ENCODE data around the gene SLC22A16. TPM values are rescaled to one million over a fixed set of nuclear protein-coding genes. Genes with fewer than 3 reads are reported as not detected.

Gene SLC22A16
- total RNA-seq, 4 donors from 2014 or later, result not detected

DNA sequence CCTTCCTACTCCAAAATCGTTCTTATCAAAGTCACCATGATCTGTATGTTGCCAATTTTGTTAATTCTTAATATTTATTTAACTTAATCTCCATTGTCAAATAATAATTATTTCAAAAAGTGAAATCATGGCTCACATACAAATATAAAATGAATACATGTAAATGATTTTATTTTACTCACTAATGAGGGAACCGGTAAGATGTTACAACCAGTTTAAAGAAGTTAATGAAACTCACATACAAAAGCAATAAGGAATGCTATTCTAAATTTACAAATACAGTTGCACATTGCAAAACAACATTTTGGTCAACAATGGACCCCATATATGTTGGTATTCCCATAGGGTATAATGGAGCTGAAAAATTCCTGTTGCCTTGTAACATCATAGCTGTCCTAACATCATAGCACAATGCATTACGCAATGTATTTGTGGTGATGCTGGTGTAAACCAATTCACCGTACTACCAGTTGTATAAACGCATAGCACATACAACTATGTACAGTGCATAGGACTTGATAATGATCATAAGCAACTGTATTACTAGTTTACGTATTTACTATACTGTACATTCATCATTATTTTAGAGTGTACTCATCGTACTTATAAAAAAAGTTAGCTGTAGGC lies 6.5 kb upstream of the SLC22A16 start:
- Histone ChIP-seq H3K9me3 (peaks cover 0 to 9% (median 0%) of the 10 kb centered on the region in 4 donors), H3K36me3 (no peaks in the 10 kb centered on the region), H3K4me3 (no peak overlapping the region), H3K27ac (no peak overlapping the region), H3K27me3 (no peaks in the 10 kb centered on the region), H3K4me1 (no peaks in the 10 kb centered on the region)
- DNase-seq (ENCODE audit: low spot score in 2 of 2), result no peak
- WGBS, 2 donors, result 86 to 89% methylated on average over 7 of the region's 7 CpGs
- TF ChIP-seq CTCF (IDR thresholded peaks at IDR 0.05) (no peak), EP300 (IDR thresholded peaks at IDR 0.05) (no peak), POLR2A (IDR thresholded peaks at IDR 0.05) (no peak)

DNA sequence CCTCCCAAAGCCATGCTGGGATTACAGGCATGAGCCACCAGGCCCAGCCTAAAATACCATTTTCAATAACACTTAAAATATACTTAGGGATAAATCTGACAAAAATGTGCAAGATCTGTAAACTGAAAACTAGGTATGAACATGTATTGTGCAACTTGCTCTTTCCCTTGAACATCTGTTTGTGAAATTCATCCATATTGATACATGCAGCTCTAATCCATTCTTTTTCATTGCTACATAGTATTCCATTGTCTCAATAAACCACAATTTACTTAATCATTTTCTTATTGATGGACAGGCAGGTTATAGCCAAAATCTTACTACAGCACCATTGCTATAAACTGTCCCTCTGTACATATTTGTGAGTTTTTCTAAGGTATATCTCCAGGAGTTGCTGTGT lies 4.7 kb upstream of the SLC22A16 start:
- Histone ChIP-seq H3K4me1 (peaks cover 0 to 9% (median 0%) of the 10 kb centered on the region in 4 donors), H3K36me3 (no peaks in the 10 kb centered on the region), H3K27me3 (peaks cover 0 to 9% of the 10 kb centered on the region in 2 donors), H3K9me3 (peaks cover 0 to 9% (median 0%) of the 10 kb centered on the region in 4 donors), H3K4me3 (no peak overlapping the region), H3K27ac (no peak overlapping the region)
- no peak for TF ChIP-seq EP300 (IDR thresholded peaks at IDR 0.05)
- TF ChIP-seq POLR2A (IDR thresholded peaks at IDR 0.05), result no peak
- TF ChIP-seq CTCF (IDR thresholded peaks at IDR 0.05), result no peak
- DNase-seq (ENCODE audit: low spot score in 2 of 2), result no peak

- peak in 1 of 2 donors; percentile 35 for DNase-seq (ENCODE audit: low spot score in 2 of 2)
- H3K36me3 ChIP-seq, result no peaks in the 10 kb centered on the region
- H3K27ac ChIP-seq, result no peak overlapping the region
- peaks cover 0 to 29% of the 10 kb centered on the region in 2 donors for H3K27me3 ChIP-seq
- WGBS, 2 donors, result 58 to 61% methylated on average over 10 of the region's 10 CpGs
- peaks cover 0 to 14% (median 0%) of the 10 kb centered on the region in 4 donors for H3K4me1 ChIP-seq
- peak overlapping the region in 1 of 4 donors; percentile 47 for H3K4me3 ChIP-seq
- TF ChIP-seq POLR2A (IDR thresholded peaks at IDR 0.05) (no peak), CTCF (IDR thresholded peaks at IDR 0.05) (no peak), EP300 (IDR thresholded peaks at IDR 0.05) (peak in 1 of 2 donors; percentile 44)
- H3K9me3 ChIP-seq, result no peaks in the 10 kb centered on the region
These were observed 1.3 kb downstream of the SLC22A16 start for GRCh38 chr6:110475066-110475653.

DNA sequence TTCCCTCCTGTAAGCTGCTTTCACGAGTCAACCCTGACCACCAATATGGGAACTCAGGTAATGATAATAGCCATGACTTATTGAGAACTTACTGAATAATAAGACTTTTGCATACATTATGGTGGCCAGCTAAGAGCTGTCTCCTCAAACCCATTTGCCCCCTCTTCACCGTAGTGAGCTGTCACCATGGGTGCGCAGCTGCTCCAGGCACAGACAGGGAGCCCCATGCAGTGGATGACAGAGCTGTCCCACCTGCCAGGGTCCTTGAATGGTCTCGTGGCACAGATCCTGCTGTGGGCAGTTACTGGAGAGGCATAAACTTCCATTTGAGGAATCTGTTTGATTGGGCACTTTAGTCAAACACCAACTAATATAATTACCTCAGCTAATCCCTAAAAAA lies 1.9 kb downstream of the SLC22A16 start:
- no peak overlapping the region for H3K4me3 ChIP-seq
- no peaks in the 10 kb centered on the region for H3K9me3 ChIP-seq
- DNase-seq (ENCODE audit: low spot score in 2 of 2), result no peak
- H3K36me3 ChIP-seq, result no peaks in the 10 kb centered on the region
- peaks cover 0 to 29% of the 10 kb centered on the region in 2 donors for H3K27me3 ChIP-seq
- H3K4me1 ChIP-seq, result peaks cover 0 to 14% (median 0%) of the 10 kb centered on the region in 4 donors
- no peak for TF ChIP-seq EP300 (IDR thresholded peaks at IDR 0.05)
- no peak for TF ChIP-seq CTCF (IDR thresholded peaks at IDR 0.05)
- no peak for TF ChIP-seq POLR2A (IDR thresholded peaks at IDR 0.05)
- 89 to 92% methylated on average over 4 of the region's 4 CpGs for WGBS, 2 donors
- H3K27ac ChIP-seq, result no peak overlapping the region

DNA sequence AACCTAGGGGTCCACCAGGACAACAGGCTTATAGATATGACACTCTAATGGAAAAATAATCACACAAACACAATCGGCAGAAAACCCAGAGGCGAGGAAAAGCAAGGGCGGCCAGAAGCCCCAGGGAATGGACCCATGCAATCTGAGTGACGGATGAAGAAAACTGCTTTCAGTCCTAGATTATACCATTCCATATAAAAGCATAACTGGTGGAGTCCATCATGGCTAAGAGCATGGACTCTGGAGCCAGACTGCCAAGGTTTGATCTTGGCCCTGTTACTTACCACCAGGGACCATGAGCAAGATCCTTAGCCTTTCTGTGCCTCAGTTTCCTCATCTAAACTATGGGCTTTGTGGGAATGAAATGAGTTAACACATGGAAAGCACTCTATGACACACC lies 3.7 kb downstream of the SLC22A16 start:
- Histone ChIP-seq H3K27ac (no peak overlapping the region), H3K27me3 (peaks cover 0 to 29% of the 10 kb centered on the region in 2 donors), H3K4me3 (no peak overlapping the region), H3K4me1 (peaks cover 0 to 14% (median 0%) of the 10 kb centered on the region in 4 donors), H3K9me3 (no peaks in the 10 kb centered on the region), H3K36me3 (no peaks in the 10 kb centered on the region)
- 87 to 94% methylated on average over 4 of the region's 4 CpGs for WGBS, 2 donors
- no peak for TF ChIP-seq POLR2A (IDR thresholded peaks at IDR 0.05)
- TF ChIP-seq EP300 (IDR thresholded peaks at IDR 0.05), result no peak
- TF ChIP-seq CTCF (IDR thresholded peaks at IDR 0.05), result no peak
- no peak for DNase-seq (ENCODE audit: low spot score in 2 of 2)

All from tibial nerve (tissue), 4 donors.